Measurements from ENCODE around the gene TBC1D24.
"Not testable (repeated sequence)": the region's sequence is repeated elsewhere in the genome, so short reads cannot be mapped to it uniquely, and the experiment has no call there.

The TBC1D24 gene

DNA sequence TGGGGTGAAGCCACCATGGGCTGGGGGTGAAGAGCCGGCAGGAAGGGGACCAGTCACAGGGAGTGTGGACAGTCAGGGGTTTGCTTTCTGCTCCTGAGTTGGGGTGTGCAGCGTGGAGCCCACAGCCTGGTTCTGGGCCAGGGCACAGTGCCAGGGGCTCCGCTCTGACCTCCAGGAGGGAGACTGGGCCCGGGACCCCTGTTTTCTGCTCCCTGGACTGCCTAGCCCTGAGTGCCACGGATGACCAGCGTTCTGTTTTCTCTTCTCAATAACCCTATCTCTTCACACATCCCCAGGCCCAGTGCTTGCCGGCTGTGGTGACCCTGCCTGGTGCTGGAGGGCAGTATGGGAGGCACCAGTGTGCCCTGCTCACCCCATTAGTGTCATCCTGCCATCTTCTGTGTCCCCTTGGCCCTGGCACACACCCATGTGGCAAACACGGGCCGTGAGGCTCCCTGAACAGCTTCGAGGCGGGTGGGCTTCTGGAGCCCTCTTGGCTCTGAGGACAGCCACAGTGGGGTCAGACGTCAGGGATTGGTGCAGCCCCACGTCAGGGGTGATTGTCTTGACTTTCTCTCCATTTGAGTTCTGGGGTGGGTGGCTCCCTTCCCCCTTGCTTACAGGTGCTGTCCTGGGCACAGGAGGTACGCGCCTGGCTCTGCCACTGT is 55.2 kb downstream of the TBC1D24 start:
- no peak for DNase-seq

GRCh38 chr16:2530629-2531318 is 55.8 kb downstream of the TBC1D24 start:
- DNase-seq, result no peak

DNA sequence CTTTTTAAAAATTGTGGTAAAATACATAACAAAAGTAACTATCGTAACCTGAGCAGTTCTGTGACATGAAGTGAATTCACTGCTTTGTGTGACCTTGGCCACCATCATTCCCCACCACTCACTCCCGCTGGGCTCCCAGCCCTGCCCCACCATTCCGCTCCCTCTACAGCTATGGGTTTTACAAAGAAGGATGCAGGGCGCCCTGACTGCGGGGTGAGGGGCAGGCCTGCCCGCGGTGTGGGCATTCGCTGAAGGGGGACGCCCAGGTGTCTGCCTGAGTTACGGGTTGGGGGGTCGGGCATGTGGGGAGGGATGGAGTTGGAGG is 56.4 kb downstream of the TBC1D24 start, which contains the start of gene CEMP1:
TSS of gene CEMP1 (minus strand) at position 38 of the 325 bp plus-strand sequence. CDS start 335 bp downstream, outside the sequence.
- DNase-seq, result peak in 2 of 58 donors; percentile 67 to 69

- DNase-seq, result peak; percentile 66 to 98 (median 96)
Measured at GRCh38 chr16:2531696-2532493, 57.0 kb downstream of the TBC1D24 start.

GRCh38 chr16:2532494-2533141 is 57.7 kb downstream of the TBC1D24 start:
- DNase-seq, result peak in 40 of 58 donors; percentile 21 to 74 (median 54)

GRCh38 chr16:2533142-2533755 is 58.3 kb downstream of the TBC1D24 start:
- DNase-seq, result not testable (repeated sequence)

GRCh38 chr16:2533912-2534311 is 59.0 kb downstream of the TBC1D24 start:
- no peak for DNase-seq

- not testable (repeated sequence) for DNase-seq
Measured at GRCh38 chr16:2534335-2534734, 59.4 kb downstream of the TBC1D24 start.

DNA sequence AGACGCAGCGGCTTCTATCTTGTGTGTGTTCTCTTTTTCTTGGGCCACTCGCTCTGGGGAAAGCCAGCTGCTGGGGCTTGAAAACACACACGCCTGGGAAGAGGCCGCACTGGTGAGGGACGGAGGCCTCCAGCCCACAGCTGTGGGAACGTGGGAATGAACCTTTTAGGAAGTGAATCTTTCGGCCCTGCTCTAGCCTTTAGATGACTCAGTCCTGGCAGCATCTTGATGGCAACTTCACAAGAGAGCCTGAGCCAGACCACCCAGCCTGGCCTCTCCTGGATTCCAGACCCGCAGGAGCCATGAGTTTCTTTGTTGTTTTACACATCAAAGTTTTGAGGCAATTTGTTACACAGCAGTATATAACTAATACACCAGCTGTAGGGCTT is 60.7 kb downstream of the TBC1D24 start:
- DNase-seq, result no peak

DNA sequence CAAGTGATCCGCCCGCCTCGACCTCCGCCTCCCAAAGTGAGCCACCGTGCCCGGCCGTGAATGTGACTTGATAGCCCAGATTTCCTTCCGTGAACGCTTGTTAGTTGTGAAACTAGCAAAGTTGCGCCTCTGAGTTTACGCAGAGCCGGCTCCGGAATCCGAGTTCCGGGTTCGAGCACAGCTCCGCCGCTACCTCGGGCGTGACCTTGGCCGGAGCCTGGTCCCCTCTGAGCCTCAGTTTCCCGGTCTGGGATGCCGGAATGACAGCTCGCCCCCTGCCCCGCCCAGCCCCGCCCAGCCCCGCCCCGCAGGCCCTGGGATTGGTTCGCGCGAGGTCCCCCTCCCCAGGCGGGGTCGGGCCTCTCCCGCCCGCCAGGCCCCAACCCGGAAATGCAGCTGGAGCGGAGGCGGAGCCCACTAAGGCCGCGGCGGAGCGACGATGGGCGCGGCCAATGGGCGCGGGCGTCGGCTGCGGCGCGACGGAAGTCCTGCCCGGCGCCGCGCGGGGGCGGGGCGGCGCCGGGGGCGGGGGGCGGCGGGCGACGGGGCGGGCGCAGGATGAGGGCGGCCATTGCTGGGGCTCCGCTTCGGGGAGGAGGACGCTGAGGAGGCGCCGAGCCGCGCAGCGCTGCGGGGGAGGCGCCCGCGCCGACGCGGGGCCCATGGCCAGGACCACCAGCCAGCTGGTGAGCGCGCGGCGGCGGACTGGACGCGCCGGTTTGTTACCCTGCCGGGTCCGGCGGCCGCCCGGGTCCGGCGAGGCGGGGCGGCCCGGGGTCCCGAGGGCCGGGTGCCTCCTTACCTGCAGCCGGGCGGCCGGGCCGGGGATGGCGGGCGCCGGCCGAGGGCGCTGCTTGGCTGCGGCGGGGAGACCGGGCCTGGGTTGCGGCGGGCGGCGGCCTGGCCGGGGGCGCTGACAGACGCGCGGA is 62.8 kb downstream of the TBC1D24 start, which contains the start of gene PDPK1:
TSS of gene PDPK1 (plus strand) at position 571 of the 929 bp plus-strand sequence. CDS start at position 663, 92 bp downstream.
- peak; percentile 64 to 96 (median 92) for DNase-seq

DNA sequence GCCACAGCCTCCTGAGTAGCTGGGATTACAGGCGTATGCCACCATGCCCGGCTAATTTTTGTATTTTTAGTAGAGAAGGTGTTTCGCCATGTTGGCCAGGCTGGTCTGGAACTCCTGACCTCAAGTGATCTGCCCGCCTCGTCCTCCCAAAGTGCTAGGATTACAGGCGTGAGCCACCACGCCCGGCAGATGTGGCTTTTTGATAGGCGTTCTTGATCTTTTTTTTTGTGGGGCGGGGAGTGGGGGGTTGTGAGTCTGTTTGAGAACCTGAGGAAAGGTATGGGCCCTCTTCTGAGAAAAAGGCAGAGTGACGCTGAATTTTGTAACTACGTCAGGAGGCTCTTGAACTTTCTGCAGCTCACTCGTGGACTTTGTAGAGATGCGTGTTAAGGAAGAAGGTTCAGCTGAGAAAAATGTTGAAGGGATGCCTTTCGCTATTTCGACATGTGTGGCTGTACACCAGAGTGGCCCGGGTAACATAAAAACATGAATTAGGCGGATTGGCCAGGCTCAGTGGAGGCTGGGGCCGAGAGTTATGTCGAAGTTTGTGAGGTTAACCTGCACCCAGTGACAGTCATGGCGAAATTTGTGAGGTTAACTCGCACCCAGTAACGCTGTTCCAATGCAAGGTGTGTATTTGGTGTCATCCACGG is 64.4 kb downstream of the TBC1D24 start:
- not testable (repeated sequence) for DNase-seq

- peak in 10 of 58 donors; percentile 3 to 55 (median 36) for DNase-seq
Measured at GRCh38 chr16:2539845-2540458, 65.0 kb downstream of the TBC1D24 start.

DNA sequence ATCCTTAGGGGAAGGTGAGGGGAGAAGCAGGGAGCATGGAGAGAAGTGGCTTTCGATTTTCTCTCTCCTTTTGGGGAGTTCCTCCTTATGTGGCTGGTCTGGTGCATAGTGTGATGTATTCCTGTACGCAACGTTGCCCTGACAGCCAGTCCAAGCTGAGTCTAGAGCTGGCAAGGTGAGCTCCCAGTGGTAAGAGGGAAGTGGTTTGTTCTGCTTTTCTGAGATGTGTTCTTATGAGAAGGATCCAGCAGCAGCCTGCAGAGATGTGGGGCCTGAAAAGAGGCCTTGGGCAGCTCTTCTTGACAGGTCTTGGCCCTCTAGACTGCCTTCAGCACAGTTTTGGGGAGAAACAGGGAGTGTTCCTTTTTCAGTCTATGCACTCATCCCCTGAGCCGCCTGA is 66.0 kb downstream of the TBC1D24 start:
- not testable (repeated sequence) for DNase-seq

GRCh38 chr16:2541409-2541808 is 66.5 kb downstream of the TBC1D24 start:
- not testable (repeated sequence) for DNase-seq

DNA sequence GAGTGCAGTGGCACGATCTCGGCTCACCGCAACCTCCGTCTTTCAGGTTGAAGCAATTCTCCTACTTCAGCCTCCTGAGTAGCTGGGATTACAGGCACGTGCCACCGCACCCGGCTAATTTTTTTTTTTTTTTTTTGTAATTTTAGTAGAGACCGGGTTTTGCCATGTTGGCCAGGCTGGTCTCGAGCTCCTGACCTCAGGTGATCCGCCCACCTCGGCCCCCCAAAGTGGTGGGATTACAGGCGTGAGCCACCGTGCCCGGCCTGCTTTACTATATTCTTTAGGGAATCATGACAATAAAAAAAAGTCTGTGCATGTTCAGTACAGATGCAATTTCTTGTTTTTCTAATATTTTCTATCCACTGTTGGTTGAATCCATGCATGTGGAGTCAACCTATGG is 68.8 kb downstream of the TBC1D24 start:
- not testable (repeated sequence) for DNase-seq

- DNase-seq, result not testable (repeated sequence)
Measured at GRCh38 chr16:2550283-2550878, 75.5 kb downstream of the TBC1D24 start.

DNA sequence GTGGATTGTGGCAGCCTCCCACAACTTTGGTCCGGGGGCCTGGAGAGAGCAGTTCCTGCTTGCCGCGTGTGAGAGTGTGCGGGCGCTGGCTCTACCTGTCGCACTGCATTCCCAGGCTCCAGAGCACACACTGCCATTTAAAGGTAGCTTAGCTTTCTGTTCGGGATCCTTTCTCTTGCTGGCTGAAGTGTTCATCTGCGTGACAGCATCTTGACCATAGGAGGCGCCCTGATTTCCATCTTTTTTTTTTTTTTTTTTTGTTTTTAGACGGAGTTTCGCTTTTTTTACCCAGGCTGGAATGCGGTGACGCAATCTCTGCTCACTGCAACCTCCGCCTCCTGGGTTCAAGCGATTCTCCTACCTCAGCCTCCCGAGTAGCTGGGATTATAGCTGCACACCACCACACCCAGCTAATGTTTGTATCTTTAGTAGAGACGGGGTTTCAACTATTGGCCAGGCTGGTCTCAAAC is 76.5 kb downstream of the TBC1D24 start:
- not testable (repeated sequence) for DNase-seq
